GM18508 (cell line): Measurements from ENCODE around the gene STX1A.
"Not testable (repeated sequence)": the region's sequence is repeated elsewhere in the genome, so short reads cannot be mapped to it uniquely, and the experiment has no call there.

Experiments used
- ATAC-seq: cut with Tn5 transposase; IDR thresholded peaks from one replicate; pipeline ENCODE4 v1.9.1; 2021; ENCODE audit warnings: moderate number of reproducible peaks; ENCODE audit not compliant: insufficient read depth, unreplicated experiment

Gene STX1A

DNA sequence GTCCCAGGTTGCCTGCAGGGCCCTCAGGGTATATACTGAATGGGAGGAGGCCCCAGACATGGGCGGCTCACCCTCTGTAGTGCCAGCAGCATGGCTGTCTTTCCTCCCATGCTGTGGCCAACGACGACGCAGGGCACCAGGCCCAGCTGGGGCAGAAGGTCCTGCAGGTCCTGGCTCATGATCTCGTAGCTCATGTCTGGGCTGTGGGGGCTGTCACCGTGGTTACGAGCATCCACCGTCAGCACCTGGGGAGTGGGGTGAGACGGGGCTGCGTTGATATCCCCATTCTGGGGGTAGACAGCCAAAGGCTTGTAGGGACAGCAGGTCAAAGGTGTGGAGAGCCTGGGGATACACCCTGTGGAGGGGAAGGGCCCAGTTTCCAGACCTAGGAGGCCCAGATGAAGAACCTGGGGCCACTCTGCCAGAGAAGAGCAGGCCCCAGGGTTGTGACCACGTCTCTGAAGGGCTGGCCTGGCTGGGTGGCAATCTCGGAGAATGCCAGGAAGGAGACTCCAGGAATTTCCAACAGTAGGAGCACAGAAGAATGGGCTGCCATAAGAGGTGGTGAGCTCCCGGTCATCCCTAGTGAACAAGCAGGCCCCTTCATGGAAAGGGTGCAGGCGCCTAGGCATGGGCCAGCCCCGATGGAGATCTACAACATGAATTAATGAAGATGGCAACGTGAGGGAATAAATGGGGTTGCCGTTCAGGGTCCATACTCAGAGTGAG, 18.2 kb upstream of the STX1A start:
- ATAC-seq: no peak

DNA sequence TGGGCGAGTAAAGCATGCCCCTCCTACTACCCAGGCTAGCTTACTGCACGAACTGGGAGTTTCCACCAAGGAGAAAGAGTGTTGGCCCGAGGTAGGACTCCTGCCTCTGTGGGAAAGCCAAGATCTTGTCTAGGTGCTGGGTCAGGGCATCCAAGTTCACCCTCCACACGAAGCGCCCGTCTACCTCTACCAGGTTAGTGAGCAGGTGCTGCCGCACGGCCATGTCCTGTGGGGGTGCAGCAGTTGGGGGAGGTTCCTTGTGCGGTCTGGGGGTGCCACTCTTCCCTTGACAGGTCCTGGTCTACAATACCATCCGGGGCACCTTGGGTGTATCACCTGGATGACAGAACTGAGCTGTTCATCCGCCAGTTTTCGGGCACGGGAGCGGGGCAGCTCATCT, 17.4 kb upstream of the STX1A start:
- no peak for ATAC-seq

DNA sequence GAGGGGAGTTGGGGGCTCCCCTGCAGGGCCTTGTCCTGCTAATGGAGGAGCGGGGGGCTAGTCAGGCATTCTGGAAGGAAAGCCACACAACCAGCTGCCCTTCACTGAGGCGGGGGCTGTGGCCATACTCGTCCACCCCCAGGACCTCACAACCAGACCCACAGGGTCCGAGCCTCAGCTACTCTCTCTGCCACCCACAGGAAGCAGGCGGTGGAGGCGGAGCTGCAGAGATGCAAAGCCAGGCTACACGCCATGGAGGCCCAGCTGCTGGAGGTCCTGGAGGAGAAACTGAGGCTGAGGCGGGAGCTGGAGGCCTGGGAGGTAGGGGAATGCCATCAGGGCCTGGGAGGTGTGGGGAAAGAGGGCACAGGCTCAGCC, 16.0 kb upstream of the STX1A start:
- no peak for ATAC-seq

DNA sequence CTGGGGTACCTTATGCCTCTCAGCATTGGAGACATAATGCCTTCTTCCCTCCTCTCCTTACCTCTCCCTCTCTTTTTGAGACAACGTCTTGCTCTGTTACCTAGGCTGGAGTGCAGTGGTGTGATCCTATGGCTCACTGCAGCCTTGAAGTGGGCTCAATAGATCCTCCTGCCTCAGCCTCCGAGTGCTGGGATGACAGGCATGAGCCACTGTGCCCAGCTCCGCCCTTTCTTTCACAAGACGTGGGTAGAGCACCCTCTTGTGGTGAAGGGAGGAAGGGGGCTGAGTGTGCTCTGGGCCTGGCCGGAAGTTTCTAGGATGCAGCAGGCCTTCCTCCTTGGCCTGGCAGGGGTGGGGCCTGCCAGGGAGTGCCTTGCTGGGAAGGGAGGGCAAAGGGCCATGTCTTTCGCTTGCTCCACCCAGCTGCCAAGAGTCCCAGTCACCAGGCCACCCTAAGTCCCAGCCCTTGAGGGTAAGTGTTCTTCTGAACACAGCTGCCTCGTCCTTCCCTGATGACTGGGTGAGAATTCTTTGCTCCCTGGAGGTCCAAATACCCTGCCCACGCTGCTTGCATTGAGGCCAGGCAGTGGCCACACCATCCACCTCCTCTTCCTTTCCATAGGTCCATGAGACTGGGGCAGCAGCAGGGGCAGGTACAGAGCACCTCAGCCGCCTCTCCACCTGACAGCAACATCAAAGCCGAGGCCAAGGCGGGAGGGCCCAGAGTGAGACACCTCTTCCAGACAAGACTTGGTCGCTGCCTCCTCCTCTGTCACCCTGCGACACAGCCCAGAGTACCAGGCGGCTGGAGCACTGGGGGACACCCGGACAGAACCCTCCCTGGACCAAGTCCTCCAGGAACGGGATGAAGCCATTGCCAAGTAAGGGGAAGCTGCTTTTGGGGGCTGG, 15.4 kb upstream of the STX1A start:
- no peak for ATAC-seq

DNA sequence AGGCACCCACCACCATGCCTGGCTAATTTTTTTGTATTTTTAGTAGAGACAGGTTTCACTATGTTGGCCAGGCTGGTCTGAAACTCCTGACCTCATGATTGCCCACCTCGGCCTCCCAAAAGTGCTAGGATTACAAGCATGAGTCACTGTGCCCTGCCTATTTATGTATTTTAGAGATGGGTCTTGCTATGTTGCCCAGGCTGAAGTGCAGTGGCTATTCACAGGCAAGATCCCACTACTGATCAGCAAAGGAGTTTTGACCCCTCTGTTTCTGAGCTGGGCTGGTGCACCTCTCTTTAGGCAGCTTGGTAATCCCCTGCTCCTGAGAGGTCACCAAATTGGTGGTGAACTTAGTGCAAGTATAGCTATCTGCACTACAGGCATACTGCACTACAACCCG, 12.9 kb upstream of the STX1A start:
- ATAC-seq: no peak

DNA sequence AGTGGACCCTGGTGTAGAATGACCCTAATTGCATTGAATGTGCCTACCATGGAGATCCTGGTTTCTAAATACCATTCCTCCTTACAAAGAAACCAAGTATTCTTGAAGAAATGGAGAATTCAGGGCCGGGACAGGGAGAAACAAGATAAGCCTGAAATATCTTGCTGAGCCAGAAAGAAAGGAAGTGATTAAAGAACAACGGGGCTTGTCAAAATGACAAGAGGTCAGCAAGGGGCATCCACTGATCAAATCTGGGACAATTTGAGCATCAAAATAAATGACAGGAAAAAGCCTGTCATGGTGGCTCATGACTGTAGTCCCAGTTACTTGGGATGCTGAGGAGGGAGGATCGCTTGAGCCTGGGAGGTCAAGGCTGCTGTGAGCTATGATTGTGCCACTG, 11.0 kb upstream of the STX1A start:
- ATAC-seq: no peak

DNA sequence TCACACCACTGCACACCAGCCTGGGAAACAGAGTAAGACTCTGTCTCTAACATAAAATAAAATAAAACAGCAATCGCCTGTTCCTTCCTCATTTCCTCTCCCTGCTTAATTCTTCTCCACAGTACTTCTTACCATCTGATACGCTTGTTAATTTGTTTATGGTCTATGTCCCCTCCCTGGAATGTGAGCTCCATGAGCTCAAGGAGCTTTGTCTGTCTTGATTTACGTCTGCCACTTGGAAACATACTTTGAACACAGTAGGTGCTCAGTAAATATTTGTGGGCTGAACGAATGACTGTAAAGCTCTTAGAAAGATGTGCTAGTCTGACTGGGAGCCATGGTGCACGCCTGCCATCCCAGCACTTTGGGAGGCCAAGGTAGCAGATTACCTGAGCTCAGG, 9.1 kb upstream of the STX1A start:
- ATAC-seq: no peak

DNA sequence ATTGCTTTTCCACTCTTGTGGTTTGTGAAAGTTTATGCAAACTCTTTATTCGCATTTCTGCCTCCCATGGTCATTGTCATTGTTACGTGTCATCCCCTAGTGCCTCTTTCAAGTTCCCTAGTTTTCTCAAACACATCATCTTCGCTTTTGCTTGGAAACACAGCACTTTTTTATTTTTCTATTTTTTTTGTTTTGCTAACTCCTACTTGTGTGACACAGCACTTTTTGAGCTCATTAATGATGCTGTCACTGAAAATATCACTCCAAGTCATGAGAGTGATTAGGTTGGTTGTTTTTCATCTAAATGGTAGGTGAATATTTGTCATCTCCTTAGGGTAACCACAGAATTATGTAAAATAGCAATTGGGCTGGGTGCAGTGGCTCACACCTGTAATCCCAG, 8.5 kb upstream of the STX1A start:
- ATAC-seq: no peak

DNA sequence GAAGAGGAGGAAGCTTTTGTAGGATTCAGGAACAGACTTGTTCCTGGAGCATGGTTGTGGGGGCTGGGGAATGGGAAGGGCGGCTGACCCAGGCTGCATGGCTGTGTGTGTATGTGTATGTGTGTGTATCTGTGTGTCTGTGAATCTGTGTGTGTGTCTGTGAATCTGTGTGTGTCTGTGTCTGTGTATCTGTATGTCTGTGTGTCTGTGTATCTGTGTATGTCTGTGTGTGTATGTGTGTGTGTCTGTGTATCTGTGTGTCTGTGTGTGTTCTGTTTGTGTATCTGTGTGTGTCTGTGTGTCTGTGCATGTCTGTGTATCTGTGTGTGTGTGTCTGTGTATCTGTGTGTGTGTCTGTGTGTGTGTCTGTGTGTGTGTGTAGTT, 6.6 kb upstream of the STX1A start:
- ATAC-seq: no peak

DNA sequence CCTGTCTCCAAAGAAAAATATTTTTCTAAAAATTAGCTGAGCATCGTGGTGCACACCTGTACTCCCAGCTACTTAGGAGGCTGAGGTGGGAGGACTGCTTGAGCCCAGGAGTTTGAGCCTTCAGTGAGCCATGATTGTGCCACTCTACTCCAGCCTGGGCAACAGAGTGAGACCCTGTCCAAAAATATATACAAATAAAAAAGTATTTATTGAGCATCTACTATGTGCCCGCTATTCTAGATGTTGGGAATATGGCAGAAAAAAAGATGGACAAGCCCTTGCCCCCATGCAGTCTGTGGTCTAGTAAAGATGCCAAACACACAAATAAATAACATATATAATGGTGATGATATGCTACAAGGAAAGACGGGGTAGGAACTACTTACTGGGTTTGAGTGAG, 4.3 kb upstream of the STX1A start:
- ATAC-seq: no peak

DNA sequence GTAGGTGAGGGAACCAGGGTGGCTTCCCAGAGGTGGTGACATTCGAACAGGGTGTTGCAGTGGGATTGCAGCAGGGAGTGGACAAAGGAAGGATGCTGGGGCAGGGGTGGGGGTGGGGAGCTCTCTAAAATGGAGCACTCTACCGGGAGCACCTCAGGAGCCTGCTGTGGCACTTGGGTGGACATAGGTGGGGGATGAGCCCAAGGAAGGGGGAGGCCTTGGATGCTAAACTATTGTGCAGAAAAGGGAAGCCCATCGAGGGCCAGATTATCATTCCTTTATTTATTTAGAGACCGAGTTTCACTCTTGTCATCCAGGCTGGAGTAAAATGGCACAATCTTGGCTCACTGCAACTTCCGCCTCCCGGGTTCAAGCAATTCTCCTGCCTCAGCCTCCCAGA, 3.3 kb upstream of the STX1A start:
- no peak for ATAC-seq

DNA sequence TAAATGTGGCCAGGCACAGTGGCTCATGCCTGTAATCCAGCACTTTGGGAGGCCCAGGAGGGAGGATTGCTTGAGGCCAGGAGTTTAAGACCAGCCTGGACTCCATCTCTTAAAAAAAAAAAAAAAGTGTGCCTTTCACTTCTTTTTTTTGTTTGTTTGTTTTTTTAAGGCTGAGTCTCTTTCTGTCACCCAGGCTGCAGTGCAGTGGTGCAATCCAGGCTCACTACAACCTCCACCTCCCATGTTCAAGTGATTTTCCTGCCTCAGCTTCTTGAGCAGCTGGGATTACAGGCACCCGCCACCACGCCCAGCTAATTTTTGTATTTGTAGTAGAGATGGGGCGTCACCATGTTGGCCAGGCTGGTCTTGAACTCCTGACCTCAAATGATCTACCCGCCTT, 2.7 kb upstream of the STX1A start:
- ATAC-seq: not testable (repeated sequence)

DNA sequence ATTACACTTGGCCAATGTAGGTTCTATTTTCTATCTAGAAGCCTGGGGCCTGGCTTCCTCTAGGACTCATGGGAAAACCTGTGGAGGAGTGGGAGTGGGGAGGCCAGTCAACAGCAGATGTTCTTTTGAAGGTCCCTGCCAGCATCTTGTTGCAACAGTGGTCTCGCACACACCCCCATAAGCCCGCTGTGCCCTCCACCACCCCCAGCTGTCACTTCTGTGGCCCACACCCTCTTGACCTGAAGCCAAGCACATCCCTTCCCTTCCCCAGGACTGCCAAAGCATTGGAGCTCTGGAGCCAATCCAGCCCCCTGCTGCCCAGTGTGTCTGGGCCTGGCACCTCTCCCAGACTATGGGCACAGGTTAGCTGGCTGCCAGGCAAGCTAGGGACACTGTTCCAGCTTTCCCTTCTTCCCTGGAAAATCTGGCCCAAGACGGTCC, 1.9 kb upstream of the STX1A start:
- no peak for ATAC-seq

DNA sequence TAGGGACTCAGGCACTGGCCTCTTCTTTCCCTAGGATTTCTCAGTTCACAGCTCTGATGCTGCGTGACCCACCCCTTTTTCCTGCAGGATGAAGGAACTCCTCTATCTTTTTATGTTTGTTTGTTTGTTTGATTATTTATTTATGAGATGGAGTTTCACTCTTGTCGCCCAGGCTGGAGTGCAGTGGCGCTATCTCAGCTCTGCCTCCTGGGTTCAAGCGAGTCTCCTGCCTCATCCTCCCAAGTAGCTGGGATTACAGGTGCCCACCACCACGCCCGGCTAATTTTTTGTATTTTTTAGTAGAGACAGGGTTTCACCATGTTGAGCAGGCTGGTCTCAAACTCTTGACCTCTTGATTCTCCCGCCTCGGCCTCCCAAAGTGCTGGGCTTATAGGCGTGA, 974 bp upstream of the STX1A start:
- ATAC-seq: not testable (repeated sequence)

DNA sequence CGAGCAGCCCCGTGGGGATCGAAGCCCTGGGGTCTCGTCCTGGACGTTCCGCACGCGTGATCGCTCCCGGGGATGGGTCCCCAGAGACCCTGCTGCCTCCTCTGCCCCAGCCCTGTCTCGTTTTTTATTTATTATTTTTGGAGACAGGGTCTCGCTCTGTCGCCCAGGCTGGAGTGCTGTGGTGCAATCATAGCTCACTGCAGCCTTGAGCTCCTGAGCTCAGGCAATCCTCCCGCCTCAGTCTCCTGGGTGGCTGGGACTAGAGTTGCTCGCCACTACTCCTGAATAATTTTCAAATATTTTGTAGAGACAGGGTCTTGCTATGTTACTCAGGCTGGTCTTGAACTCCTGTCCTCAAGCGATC, 319 bp upstream of the STX1A start:
- ATAC-seq: no peak

DNA sequence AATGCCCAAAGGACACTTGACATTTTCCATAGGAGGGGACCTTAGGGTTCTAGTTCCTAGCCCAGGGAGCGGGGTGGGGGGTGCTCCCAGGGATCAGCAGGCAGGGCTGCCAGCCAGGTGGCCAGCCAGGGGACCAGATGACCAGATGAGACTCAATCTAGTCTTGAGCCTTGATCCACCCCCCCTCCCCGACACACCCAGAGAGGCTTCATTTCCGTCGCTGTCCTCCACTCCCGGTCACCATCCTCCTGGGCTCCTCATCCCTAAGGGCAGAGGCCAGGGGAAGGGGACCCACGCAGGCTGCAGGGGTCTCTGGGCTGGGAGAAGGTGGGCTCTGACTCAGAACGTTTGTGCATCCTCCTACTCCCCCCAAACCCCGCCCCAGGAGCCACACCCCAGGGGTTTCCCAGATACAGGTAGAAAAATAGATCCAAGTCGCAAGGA, 1.0 kb downstream of the STX1A start:
- ATAC-seq: no peak

DNA sequence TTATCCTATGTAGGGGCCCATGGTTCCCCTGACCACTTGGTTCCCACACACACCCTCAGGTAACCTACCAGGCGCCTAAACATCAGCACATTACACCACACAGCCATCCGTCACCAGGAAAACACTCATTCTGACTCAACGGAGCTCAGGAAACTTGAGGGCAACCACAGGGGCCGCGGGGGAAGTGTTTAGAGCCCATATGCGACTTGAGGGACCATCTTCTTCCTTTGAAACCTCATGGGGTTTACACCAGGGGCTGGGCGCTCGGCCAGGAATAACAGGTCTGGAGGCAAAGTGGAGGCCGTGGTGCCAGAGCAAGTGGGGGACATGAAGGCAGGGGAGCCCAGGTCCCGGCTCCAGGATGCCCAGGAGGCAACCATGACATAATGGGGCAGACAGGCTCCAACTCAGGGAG, 1.5 kb downstream of the STX1A start:
- ATAC-seq: no peak

DNA sequence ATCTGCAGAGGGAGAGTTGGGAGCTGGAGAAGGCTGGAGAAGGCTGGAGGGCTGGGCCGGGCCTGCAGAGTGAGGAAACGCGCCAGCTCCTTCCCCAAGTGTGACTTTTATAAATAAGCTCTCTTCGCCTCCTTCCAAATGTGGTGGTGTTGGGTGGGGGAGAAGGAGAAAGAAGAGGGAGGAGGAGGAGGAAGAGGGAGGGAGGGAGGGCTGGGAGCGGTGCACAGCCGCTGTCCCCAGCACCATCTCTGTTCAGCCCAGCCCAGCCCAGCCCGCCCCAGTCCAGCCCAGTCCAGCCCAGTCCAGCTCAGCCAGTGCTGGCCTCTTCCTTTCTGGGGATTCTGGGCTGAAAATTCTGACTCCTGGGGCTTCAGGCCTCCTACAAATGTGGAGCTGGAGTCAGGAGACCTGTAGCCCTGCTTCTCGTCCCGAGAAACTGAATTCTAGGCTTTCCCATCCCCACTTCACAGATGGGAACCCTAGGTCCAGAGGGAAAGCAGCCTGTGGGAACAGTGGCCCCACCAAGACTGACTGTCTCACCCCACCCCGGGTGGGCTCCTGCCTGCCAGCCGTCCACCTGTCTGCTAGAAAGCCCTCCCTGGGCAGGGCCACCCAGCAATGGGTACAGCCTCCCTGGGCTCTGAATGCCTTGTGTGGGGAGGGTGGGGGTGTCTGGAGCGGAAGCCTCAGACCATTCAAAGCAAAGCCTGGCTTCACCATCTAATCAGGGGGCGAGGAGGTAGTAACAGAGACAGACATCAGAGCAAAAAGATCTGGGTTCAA, 2.3 kb downstream of the STX1A start:
- no peak for ATAC-seq

DNA sequence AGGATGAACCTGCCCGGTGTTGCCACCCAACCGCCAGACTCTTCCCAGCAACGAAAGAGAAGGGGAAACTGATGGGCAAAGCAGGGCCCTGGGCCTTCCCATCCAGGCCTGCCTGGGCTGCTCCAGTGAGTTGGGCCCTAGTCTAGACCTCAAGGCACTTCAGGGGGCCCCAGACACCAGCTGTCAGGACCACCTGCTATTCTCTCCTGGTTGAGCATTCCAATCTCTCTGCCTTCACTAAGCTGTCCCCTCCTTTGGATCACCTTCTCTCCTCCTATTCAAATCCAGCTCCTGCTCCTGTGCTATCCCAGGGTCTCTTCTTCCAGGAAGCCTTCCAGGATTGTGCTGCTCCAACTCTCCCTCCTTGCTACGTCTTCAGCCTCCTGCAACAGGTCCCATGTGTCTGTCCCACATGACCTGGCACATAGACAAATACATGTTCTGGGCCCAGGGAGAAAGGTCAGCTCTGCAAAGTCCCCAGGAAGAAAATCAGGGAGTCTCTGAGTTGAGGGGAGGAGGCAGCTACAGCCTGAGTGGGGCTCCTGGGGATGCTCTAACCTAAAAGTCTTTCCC, 3.1 kb downstream of the STX1A start:
- no peak for ATAC-seq

DNA sequence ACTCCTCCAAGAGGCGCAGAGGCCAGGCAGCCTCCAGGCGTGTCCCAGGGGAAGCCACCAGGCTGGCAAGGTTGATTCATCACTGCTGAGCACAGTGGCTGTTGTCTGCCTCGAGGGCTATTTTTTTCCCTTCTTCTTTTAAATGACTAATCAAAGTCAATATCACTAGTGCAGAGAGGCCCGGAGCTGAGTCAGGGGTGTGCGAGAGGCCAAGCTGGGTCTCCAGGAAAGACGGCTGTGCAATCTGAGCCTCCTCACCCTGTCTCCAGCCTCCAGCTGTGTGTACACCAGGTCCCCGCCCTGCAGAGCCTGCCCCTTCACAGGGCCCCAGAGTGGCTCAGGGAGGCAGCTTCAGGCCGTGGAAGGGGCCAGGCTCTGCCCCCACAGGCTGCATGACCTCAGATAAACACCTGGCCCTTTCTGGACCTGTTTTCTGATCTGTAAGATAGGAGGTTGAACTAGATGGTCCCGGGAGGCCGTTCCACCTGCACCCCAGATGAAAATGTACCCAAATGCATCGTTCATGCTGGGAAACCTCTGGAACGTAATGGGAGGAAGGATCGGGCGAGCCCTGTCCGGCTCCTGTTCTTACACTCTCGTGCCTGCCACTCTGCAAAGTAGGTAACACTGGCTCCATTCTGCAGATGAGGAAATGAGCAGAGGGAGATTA, 3.7 kb downstream of the STX1A start:
- no peak for ATAC-seq
